Lower lobe of right lung (tissue), 2 donors: ENCODE measurements around the gene JAZF1. TPM values are rescaled to one million over a fixed set of nuclear protein-coding genes. Genes with fewer than 3 reads are reported as not detected.
"Not testable (repeated sequence)": the region's sequence is repeated elsewhere in the genome, so short reads cannot be mapped to it uniquely, and the experiment has no call there.

Experiments
- ATAC-seq, 2 donors: fragments of 200-7000 bp; cut with Tn5 transposase; one replicate each; pipeline ENCODE4 v1.9.1; 2020 to 2022; ENCODE audit warnings: mild to moderate bottlenecking in 2 of 2, moderate library complexity in 2 of 2
- DNase-seq: peaks from one replicate; pipeline ENCODE4 v3.0.0-alpha.2; 2020
- H3K27ac ChIP-seq: fragments of 200-600 bp; one replicate; pipeline ENCODE4 v1.8.0; 2022
- H3K27me3 ChIP-seq: fragments of 200-600 bp; one replicate; pipeline ENCODE4 v1.8.0; 2022; ENCODE audit warnings: low read depth
- H3K36me3 ChIP-seq: fragments of 200-600 bp; one replicate; pipeline ENCODE4 v1.8.0; 2022; ENCODE audit warnings: mild to moderate bottlenecking
- H3K4me1 ChIP-seq: fragments of 200-600 bp; one replicate; pipeline ENCODE4 v1.8.0; 2022
- H3K4me3 ChIP-seq: fragments of 200-600 bp; one replicate; pipeline ENCODE4 v1.8.0; 2022; ENCODE audit warnings: mild to moderate bottlenecking
- H3K9me3 ChIP-seq: fragments of 200-600 bp; one replicate; pipeline ENCODE4 v1.8.0; 2022
- CTCF ChIP-seq: fragments of 200-600 bp; IDR thresholded peaks from one replicate; pipeline ENCODE4 v1.8.0; 2022; ENCODE audit warnings: antibody characterized with exemption, mild to moderate bottlenecking
- intact Hi-C: fragments of 100-400 bp; cut with DNase I; formaldehyde crosslinking; loops from one replicate; pipeline ENCODE4 v1.11.0; 2022
- total RNA-seq: library from RNA; stranded (reverse); fragmentation: NEBNext Ultra II Directional; extraction: Animal tissue kit (Norgen Biotek cat#: 25700); gene quantifications from one replicate; pipeline ENCODE4 v1.2.1, GENCODE V29; 2021
- donor health status: DM: no; HTN: yes; CAD: no; lungs with severe emphysema.

JAZF1 gene
- total RNA-seq, 1 donor from 2014 or later: 19.4 TPM

GRCh38 chr7:28018446-28018845, 162.1 kb downstream of the JAZF1 start:
- Histone ChIP-seq H3K27me3 (no peaks in the 10 kb centered on the region), H3K9me3 (no peaks in the 10 kb centered on the region), H3K36me3 (no peaks in the 10 kb centered on the region), H3K27ac (no peak overlapping the region), H3K4me3 (no peak overlapping the region), H3K4me1 (peaks cover 7% of the 10 kb centered on the region)
- no peak for ATAC-seq
- no peak for DNase-seq
- intact Hi-C loops: no loop called here
- TF ChIP-seq CTCF: no peak

GRCh38 chr7:28018020-28018419, 162.6 kb downstream of the JAZF1 start:
- H3K27me3 ChIP-seq: no peaks in the 10 kb centered on the region
- peaks cover 7% of the 10 kb centered on the region for H3K4me1 ChIP-seq
- ATAC-seq (no peak), DNase-seq (no peak)
- no peaks in the 10 kb centered on the region for H3K36me3 ChIP-seq
- no peak overlapping the region for H3K4me3 ChIP-seq
- no peak for TF ChIP-seq CTCF
- intact Hi-C loops: no loop called here
- H3K27ac ChIP-seq: no peak overlapping the region
- H3K9me3 ChIP-seq: no peaks in the 10 kb centered on the region

GRCh38 chr7:28017372-28017771, 163.2 kb downstream of the JAZF1 start:
- intact Hi-C loops: no loop called here
- no peak for DNase-seq

GRCh38 chr7:28016297-28016696, 164.3 kb downstream of the JAZF1 start:
- no peaks in the 10 kb centered on the region for H3K9me3 ChIP-seq
- no peaks in the 10 kb centered on the region for H3K36me3 ChIP-seq
- DNase-seq (no peak), ATAC-seq (no peak)
- no peak overlapping the region for H3K27ac ChIP-seq
- intact Hi-C loops: no loop called here
- peaks cover 7% of the 10 kb centered on the region for H3K4me1 ChIP-seq
- no peak overlapping the region for H3K4me3 ChIP-seq
- TF ChIP-seq CTCF: no peak
- no peaks in the 10 kb centered on the region for H3K27me3 ChIP-seq

More at GRCh38 chr7:28017372-28017771, 163.2 kb downstream of the JAZF1 start:
- H3K4me3 ChIP-seq: no peak overlapping the region
- H3K9me3 ChIP-seq: no peaks in the 10 kb centered on the region
- peaks cover 7% of the 10 kb centered on the region for H3K4me1 ChIP-seq
- no peak overlapping the region for H3K27ac ChIP-seq
- no peaks in the 10 kb centered on the region for H3K27me3 ChIP-seq
- no peak for ATAC-seq
- TF ChIP-seq CTCF: no peak
- H3K36me3 ChIP-seq: no peaks in the 10 kb centered on the region

- H3K27ac ChIP-seq: no peak overlapping the region
- TF ChIP-seq CTCF: no peak
- no peaks in the 10 kb centered on the region for H3K27me3 ChIP-seq
- ATAC-seq (no peak), DNase-seq (no peak)
- H3K4me1 ChIP-seq: peaks cover 3% of the 10 kb centered on the region
- H3K36me3 ChIP-seq: no peaks in the 10 kb centered on the region
- H3K4me3 ChIP-seq: no peak overlapping the region
- H3K9me3 ChIP-seq: no peaks in the 10 kb centered on the region
- intact Hi-C loops: no loop called here
These were observed 165.4 kb downstream of the JAZF1 start for GRCh38 chr7:28015169-28015568.

GRCh38 chr7:28014340-28014739, 166.3 kb downstream of the JAZF1 start:
- H3K27me3 ChIP-seq, intact Hi-C loops, H3K27ac ChIP-seq, H3K4me1 ChIP-seq, H3K36me3 ChIP-seq, H3K9me3 ChIP-seq, ATAC-seq, H3K4me3 ChIP-seq, DNase-seq: not testable (repeated sequence)
